Astrocyte of the spinal cord (primary cell): ENCODE results near the gene PLEK.

Source experiments
- DNase-seq: peaks from one replicate; pipeline ENCODE4 v3.0.0; 2011; ENCODE audit warnings: low read depth, low spot score
- H3K4me3 ChIP-seq: 2 replicates; pipeline ENCODE4 v1.5.1; 2011; ENCODE audit warnings: low read depth, mild to moderate bottlenecking, low read length, moderate library complexity
- CTCF ChIP-seq: IDR thresholded peaks from 2 replicates; pipeline ENCODE4 v1.5.1; 2012; ENCODE audit warnings: low read depth, mild to moderate bottlenecking, low read length, inconsistent platforms
- in situ Hi-C: cut with HindIII; loops from 2 replicates; pipeline ENCODE4 v1.10.0; 2017; ENCODE audit warnings: low sequenced_read_pairs

Gene PLEK

GRCh38 chr2:68362749-68363148 lies 2.3 kb upstream of the PLEK start:
- in situ Hi-C loops, result no loop called here

GRCh38 chr2:68363721-68364120 lies 1.4 kb upstream of the PLEK start:
- in situ Hi-C loops, result no loop called here
- DNase-seq, result no peak

More at GRCh38 chr2:68362749-68363148, 2.3 kb upstream of the PLEK start:
- no peak for DNase-seq
- no peak for TF ChIP-seq CTCF
- H3K4me3 ChIP-seq, result no peak overlapping the region

GRCh38 chr2:68366083-68366560 lies 1.0 kb downstream of the PLEK start:
- no peak overlapping the region for H3K4me3 ChIP-seq
- DNase-seq, result no peak
- no peak for TF ChIP-seq CTCF
- in situ Hi-C loops, result no loop called here

More at GRCh38 chr2:68363721-68364120, 1.4 kb upstream of the PLEK start:
- no peak overlapping the region for H3K4me3 ChIP-seq
- no peak for TF ChIP-seq CTCF

GRCh38 chr2:68367953-68368653 lies 3.0 kb downstream of the PLEK start:
- no peak for DNase-seq
- TF ChIP-seq CTCF, result no peak
- in situ Hi-C loops, result no loop called here
- H3K4me3 ChIP-seq, result no peak overlapping the region

- H3K4me3 ChIP-seq, result no peak overlapping the region
- peak; percentile 87 for DNase-seq
- TF ChIP-seq CTCF, result no peak
- in situ Hi-C loops, result no loop called here
These were observed 3.7 kb downstream of the PLEK start for GRCh38 chr2:68368654-68369336.

GRCh38 chr2:68369337-68369734 lies 4.3 kb downstream of the PLEK start:
- H3K4me3 ChIP-seq, result no peak overlapping the region
- TF ChIP-seq CTCF, result no peak
- in situ Hi-C loops, result no loop called here
- DNase-seq, result no peak
